NCI-H1930 (cell line): ENCODE data around the gene SIGLEC1.

Source experiments
- DNase-seq, 2 experiments: peaks; one replicate each; lab custom pipeline; 2025; lab: John Stamatoyannopoulos, UW

Gene SIGLEC1

DNA sequence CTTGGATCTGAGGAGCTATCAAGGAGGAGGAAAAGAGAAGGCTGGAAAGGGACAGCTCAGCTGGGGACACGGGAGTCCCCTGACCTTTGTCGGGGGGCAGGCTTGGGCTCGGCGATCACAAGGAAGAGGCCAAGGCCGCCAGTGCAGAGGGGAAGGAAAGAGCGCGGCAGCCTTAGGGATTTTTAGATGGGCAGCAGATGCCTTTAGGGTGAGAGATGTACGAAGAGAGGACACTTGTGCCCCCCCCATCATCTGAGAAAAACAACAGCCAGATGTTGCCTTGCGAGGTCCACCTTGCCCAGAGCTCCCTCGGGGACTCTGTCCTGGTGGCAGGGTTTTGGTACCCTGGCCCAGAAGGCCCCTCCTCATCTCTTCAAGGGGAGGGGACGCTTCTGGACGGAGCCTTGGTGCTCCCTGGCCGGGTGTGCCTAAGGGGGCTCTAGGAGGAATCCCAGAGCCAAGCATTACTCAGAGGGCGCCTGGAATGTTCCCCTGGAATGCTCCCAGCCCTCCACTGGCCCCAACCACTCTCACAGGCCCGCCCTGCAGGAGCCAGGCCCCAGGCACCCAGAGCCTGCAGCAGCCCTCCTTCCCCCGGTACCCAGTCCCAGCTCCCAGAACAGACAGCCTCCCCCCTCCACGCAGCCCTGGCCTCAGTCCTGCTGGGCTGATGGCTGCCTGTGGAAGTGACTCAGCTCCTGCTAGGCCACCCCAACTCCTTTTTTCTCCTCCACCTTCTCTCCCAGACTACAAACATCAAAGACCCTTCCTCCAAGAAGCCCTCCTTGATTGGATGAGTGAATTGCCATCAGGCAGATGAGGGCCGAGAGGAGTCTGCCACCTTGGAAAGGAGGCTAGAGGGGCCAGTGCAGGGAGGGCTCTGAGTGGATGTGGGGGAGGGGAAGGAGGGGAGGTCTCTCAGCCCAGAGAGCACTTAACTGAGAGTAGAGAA lies 32.4 kb downstream of the SIGLEC1 start:
- no peak for DNase-seq

DNA sequence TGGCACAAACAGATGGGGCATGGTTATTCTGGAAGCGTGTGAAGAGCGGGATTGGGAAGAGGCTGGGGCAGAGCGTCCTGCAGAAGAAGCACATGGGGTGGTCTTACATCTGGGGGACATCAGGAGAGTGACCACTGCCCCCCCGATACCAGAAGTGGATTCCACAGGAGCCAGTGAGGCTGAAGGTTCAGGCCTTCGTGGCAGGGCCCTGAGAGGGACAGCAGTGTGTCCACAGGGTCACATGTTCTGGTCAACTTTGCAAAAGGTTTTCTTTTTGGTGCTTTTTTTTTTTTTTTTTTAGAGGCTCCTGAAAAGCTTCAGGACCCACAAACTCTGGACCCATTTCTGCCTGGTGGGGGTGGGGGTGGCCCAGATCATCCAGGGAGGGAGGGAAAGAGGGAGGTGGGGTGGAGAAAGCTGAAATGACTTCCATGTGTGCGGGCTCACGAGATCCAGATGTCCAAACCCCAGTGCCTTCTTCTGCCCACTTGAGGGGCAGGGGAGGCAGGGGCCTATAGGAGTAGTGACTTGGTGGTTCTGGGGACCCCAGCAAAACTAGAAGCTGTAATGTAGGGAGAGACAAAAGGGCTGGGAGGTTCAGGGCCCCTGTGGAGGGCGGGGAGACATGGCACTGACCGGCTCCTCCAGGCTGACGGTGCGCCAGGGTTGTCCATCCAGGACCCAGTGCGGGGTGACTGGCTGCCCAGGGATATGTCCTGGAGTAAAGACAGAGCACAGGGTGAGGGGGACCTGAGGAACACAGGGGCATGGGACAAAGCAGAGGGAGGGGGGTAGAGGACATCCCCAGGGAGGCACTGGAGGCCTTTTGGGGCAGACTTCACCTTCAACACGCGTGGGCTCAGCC lies 33.3 kb downstream of the SIGLEC1 start:
- DNase-seq, result no peak

GRCh38 chr20:3678198-3678597 lies 34.2 kb downstream of the SIGLEC1 start:
- no peak for DNase-seq

DNA sequence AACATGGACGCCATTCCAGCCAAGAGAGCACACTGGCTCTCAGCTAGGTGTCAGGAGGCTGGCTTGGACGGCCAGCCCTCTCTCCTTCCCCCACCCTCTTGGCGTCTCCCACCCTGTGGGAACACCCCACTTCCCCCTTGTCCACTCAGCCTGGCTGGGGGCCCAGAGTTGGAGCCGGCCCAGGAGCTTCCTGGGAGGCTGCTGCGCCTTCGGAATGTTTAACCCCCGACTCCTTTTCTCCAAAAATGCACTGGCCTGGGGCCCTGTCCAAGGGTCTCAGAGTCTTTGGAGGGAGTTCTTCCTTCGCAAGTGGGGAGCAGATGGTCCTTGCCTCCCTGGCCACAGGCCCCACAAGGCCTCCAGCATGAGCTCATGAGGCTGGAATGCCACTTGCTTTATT lies 34.7 kb downstream of the SIGLEC1 start:
- DNase-seq, result no peak

DNA sequence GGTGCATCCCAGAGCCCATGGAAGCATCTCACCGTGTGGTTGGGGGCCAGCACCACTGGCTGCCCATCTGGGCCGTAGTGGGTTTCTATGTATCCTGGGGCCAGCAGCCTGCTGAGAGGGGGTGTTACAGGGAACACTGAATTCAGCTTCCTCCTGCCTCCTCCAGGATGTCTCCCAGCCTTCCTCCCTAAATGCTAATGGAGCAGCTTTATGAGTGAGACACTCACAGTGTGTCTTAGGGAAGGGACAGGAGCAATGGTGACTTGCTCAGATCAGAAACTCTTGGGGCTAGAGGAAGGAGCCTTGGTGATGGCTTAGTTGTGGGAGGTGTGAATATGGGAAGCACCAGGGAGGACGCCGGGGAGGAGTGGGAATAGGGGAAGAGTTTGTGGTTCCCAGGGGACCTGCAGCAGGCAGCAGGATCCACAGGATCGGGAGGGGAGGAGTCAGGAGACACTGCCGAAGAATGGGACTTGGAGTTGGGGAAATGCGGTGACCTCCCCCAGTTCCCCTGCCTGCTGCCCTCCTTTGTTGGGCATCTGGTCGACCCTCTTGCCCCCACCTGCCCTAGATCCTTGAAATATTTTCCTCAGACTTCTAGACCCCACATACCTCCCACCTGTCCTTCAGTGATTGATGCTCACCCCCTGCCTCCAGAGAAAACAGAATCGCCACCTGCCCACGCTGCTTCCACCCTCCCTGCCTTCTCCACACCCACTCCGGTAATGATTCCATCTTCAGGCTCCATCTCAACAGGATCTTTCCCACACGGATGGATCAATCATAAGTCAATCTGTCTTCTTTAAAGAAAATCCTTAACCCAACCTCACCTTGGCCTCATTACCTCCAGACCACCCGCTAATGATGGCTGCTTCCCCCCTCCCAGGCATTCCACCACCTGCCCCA lies 37.2 kb downstream of the SIGLEC1 start:
- DNase-seq, result no peak

GRCh38 chr20:3674447-3674846 lies 38.0 kb downstream of the SIGLEC1 start:
- no peak for DNase-seq

DNA sequence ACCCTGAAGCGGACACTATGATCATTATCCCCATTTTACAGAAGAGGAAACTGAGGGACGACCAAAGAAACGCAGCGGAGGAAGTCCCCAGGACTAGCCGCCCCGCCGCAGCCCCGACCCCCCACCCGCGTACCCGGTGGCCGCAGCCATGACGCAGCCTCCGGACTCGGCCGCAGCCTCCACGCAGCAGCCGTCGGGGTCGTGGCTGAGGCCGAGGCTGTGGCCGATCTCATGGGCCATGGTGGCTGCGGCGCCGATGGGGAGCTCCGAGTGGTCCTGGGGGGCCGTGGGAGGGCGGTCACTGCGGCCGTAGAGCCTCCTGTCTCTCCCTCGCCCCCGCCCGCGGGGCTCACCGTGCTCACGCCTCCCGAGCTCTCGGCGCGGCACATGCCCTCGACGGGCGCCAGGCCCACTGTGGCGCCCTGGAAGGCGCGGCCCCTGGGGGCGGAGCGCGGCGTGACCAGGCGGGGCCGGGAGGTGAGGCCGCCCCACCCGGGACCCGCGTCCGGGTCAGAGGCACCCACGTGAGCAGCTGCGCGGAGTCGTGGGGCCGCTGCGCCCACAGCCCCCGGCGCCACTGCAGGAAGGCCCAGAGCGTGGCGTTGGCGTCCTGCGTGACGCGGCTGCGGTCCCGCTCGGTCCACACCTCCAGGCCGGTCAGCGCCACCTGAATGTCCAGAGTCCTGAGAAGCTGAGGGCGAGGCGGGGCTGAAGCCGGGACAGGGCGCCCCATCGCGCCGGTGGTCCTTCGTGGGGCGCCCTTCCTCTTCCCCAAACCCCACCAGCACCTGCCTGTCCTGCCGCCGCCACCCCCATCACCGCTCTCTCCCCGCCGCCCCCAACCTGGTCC lies 39.0 kb downstream of the SIGLEC1 start:
- no peak for DNase-seq

DNA sequence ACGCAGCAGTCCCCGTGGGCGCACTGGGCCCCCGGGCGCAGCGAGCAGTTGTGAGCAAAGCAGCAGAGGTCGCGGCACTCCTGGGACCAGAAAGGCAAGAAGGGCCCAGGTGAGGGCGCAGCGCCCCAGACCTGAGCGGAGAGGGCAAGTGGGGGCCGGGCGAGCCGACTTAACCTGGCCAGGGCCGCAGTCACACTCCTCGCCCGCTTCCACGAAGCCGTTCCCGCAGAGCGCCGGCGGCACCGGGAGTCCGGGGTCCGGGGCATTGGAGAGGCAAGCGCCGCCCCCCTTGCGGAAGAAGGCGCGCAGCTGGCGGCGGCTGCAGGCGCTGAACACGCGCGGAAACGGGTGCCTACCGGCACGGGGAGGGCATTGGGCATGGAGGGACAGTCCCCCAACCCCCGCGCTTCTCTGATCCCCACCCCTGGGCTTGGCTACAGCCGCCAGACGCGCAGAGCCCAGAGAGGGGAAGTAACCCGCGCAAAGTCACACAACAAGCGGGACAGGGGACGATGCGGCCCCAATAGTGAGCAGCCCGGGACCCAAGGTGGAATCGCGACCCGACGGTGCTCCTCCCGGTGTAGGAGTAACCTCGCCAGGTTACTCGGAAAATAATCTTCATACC lies 39.7 kb downstream of the SIGLEC1 start:
- no peak for DNase-seq

GRCh38 chr20:3671986-3672546 lies 40.3 kb downstream of the SIGLEC1 start:
- no peak for DNase-seq

- DNase-seq, result no peak
Observed at GRCh38 chr20:3670945-3671344, 41.5 kb downstream of the SIGLEC1 start.

- DNase-seq, result no peak
Observed at GRCh38 chr20:3670511-3670910, 41.9 kb downstream of the SIGLEC1 start.

GRCh38 chr20:3669710-3670367 lies 42.6 kb downstream of the SIGLEC1 start:
- no peak for DNase-seq

DNA sequence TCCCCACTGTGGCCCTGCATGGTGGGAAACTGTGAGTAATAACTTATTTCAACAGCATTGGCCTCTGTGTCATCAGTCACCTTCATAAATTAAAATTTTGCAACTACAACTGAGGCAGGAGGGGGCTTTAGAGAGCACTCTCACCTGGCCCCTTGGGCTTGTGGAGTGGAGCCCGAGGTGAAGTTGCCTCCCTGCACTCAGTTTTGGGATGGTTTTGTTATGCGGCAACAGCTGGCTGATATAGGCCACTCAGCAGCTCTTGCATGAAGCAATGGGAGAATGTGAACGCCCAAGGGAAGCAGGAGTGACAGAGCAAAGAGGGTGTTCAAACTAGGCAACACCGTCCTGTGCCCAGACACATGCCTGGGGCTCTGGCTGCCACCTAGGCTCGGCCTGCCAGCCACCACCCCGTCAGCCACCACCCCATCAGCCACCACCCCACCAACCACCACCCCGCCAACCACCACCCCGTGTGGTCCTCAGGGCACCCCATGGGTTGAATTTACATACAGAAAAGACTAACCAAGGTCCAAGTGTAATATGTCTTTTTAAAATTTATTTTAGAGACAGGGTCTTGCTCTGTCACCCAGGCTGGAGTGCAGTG lies 44.9 kb downstream of the SIGLEC1 start:
- DNase-seq, result no peak

- DNase-seq, result no peak
Observed at GRCh38 chr20:3663858-3664257, 48.5 kb downstream of the SIGLEC1 start.

DNA sequence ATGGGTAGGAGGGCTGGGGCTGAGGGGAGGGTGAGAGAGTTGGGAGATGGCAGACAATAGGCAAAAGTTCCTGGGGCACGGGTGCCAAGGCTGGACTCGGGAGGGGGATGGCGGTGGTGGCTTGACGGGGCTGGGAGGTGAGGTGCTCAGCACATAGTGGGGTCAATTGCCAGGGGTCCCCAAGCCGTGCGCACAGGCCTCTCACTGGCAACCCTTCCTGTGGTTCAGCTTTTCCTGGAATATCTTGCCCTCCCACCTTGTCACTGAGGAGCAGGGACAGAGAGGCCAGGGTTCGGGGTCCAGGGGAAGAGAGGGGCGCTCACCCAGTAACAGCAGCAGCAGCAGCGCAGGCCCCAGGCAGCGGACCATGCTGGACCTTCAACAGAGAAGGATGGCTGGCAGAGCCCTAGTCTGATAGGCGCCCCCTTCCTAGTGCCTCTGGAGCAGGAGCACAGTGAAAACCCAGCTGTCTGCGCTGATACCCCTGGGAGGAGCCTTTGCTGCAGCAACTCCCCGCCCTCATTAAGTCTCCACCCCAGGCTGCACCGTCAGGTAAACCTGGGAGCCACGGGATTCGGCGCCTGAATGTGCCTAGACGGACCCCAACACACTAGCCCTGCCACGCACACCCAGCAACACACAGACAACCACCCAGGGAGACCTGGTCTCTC lies 49.2 kb downstream of the SIGLEC1 start, which contains the start of gene GFRA4:
Gene GFRA4 (minus strand): TSS at position 369 of the 671 bp plus-strand sequence. CDS start 0 bp downstream, at position 369.
- no peak for DNase-seq
